Liver (tissue), 3 donors: ENCODE measurements around the gene RBM22.

Source experiments
- CTCF ChIP-seq: fragments of 150-350 bp; IDR thresholded peaks from 2 replicates; pipeline ENCODE4 v1.5.1; 2017; ENCODE audit warnings: improper control_type of control experiment, low read depth, low read length; ENCODE audit not compliant: missing input control
- GABPA ChIP-seq, 2 donors: IDR thresholded peaks in 1 of 2; conservative IDR thresholded peaks in 1 of 2; 2 replicates each; pipeline ENCODE4 v1.6.1; 2016; ENCODE audit warnings: antibody characterized with exemption in 2 of 2, mild to moderate bottlenecking in 1 of 2, moderate library complexity in 1 of 2
- MAX ChIP-seq: IDR thresholded peaks from 2 replicates; pipeline ENCODE4 v1.6.1; 2016; ENCODE audit warnings: antibody characterized with exemption
- NR2F2 ChIP-seq: IDR thresholded peaks from 2 replicates; pipeline ENCODE4 v1.6.1; 2016; ENCODE audit warnings: antibody characterized with exemption
- RAD21 ChIP-seq, 2 donors: IDR thresholded peaks; 2 replicates each; pipeline ENCODE4 v1.6.1; 2016; ENCODE audit warnings: antibody characterized with exemption in 2 of 2, mild to moderate bottlenecking in 2 of 2
- REST ChIP-seq: IDR thresholded peaks from 2 replicates; pipeline ENCODE4 v1.6.1; 2016; ENCODE audit warnings: antibody characterized with exemption, mild to moderate bottlenecking
- RXRA ChIP-seq, 2 donors: IDR thresholded peaks; 2 replicates each; pipeline ENCODE4 v1.6.1; 2017 to 2018; ENCODE audit warnings: antibody characterized with exemption in 2 of 2, mild to moderate bottlenecking in 1 of 2
- SP1 ChIP-seq: IDR thresholded peaks from 2 replicates; pipeline ENCODE4 v1.6.1; 2018; ENCODE audit warnings: antibody characterized with exemption, mild to moderate bottlenecking
- donor health status: healthy.
- donor health status: healthy.

GRCh38 chr5:150660108-150660831 is 40.6 kb downstream of the RBM22 start:
- TF ChIP-seq GABPA (IDR thresholded peaks at IDR 0.05 in 1 of 2, conservative IDR thresholded peaks at IDR 0.05 in 1 of 2): no peak
- TF ChIP-seq CTCF: no peak
- TF ChIP-seq NR2F2: no peak
- no peak for TF ChIP-seq REST
- no peak for TF ChIP-seq MAX
- TF ChIP-seq RAD21 (IDR thresholded peaks at IDR 0.05): no peak
- no peak for TF ChIP-seq SP1
- TF ChIP-seq RXRA (IDR thresholded peaks at IDR 0.05): no peak
